NOMO-1 treated with DMSO at 0.1 percent for 48 hours (cell line): ENCODE results near the gene COPB1.
"Not testable (repeated sequence)": the region's sequence is repeated elsewhere in the genome, so short reads cannot be mapped to it uniquely, and the experiment has no call there.

Experiments
- DNase-seq: peaks from one replicate; lab custom pipeline; 2025; ENCODE audit not compliant: unreplicated experiment; lab: John Stamatoyannopoulos, UW

COPB1 gene

GRCh38 chr11:14499560-14500180, at the start of gene COPB1:
Gene COPB1 (minus strand): TSS chr11:14499811. CDS start chr11:14498928, 883 bp downstream.
- DNase-seq, result peak; percentile 94

- DNase-seq, result no peak
Observed at GRCh38 chr11:14547440-14547839, 47.8 kb upstream of the COPB1 start.

- DNase-seq, result no peak
Observed at GRCh38 chr11:14546672-14547071, 47.1 kb upstream of the COPB1 start.

- peak; percentile 97 for DNase-seq
Observed at GRCh38 chr11:14544611-14545010, 45.0 kb upstream of the COPB1 start.

GRCh38 chr11:14543260-14543659, 43.6 kb upstream of the COPB1 start:
- no peak for DNase-seq

- peak; percentile 37 for DNase-seq
Observed at GRCh38 chr11:14542324-14542723, 42.7 kb upstream of the COPB1 start.

- peak; percentile 79 for DNase-seq
Observed at GRCh38 chr11:14541192-14541947, 41.8 kb upstream of the COPB1 start.

GRCh38 chr11:14539982-14540421, 40.4 kb upstream of the COPB1 start:
- DNase-seq, result peak; percentile 20

- no peak for DNase-seq
Observed at GRCh38 chr11:14538926-14539554, 39.4 kb upstream of the COPB1 start.

GRCh38 chr11:14538271-14538925, 38.8 kb upstream of the COPB1 start:
- no peak for DNase-seq

GRCh38 chr11:14537134-14537599, 37.6 kb upstream of the COPB1 start:
- DNase-seq, result peak; percentile 59

GRCh38 chr11:14535166-14535565, 35.6 kb upstream of the COPB1 start:
- DNase-seq, result not testable (repeated sequence)

- no peak for DNase-seq
Observed at GRCh38 chr11:14529951-14530350, 30.3 kb upstream of the COPB1 start.

- no peak for DNase-seq
Observed at GRCh38 chr11:14529321-14529720, 29.7 kb upstream of the COPB1 start.

GRCh38 chr11:14522801-14523200, 23.2 kb upstream of the COPB1 start:
- no peak for DNase-seq

- no peak for DNase-seq
Observed at GRCh38 chr11:14522245-14522644, 22.6 kb upstream of the COPB1 start.

GRCh38 chr11:14520747-14521151, 21.1 kb upstream of the COPB1 start:
- DNase-seq, result no peak

- peak; percentile 99 for DNase-seq
Observed at GRCh38 chr11:14519917-14520746, 20.5 kb upstream of the COPB1 start, which contains the start of gene PSMA1. Gene PSMA1 (minus strand): TSS chr11:14520386. CDS start chr11:14520299, 87 bp downstream.

- DNase-seq, result peak; percentile 52
Observed at GRCh38 chr11:14519597-14519916, 19.9 kb upstream of the COPB1 start.

- DNase-seq, result no peak
Observed at GRCh38 chr11:14518820-14519219, 19.2 kb upstream of the COPB1 start.

GRCh38 chr11:14513800-14514199, 14.2 kb upstream of the COPB1 start:
- DNase-seq, result no peak
